Skin epidermis (tissue), 12 donors: ENCODE data around the gene CLDN5.

ENCODE experiments used
- H3K27ac ChIP-seq, 21 experiments: fragments of 200-600 bp; sonication (generic) in 11 of 21; one replicate each; pipeline ENCODE4 v1.5.0; 2020; ENCODE audit warnings: mild to moderate bottlenecking in 3 of 21, inconsistent platforms in 2 of 21, moderate library complexity in 2 of 21
- H3K4me3 ChIP-seq, 7 experiments: fragments of 200-600 bp; sonication (generic) in 2 of 7; one replicate each; pipeline ENCODE4 v1.5.0; 2020; ENCODE audit warnings: inconsistent platforms in 2 of 7, mild to moderate bottlenecking in 2 of 7, moderate library complexity in 1 of 7

Gene CLDN5

DNA sequence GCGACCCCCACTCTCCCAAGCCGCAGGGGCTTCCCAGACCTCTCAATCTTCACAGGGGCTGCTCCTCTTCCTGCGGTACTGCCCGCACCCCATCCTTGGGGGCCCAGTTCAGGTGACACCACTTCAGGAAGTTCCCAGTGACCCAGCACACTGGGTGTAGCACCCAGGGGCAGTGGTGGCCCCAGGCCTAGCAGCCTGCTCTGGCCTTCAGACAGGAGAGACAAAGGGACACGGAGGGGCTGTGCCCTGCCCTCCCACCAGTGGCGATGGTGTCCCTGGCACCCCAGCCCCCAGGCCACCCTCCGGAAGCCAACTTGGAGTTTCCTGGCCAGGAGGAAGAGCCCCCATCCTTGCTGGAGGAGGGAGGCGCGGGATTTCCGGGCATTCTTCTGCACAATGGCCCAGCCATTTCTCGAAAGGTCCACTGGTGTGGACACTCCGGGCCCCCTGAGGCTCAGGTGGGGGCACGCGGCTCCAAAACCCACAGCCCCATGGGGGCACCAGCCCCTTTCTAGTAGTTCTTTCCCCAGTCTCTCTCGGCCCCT is 978 bp upstream of the CLDN5 start:
- peak overlapping the region in 14 of 21 experiments; percentile 7 to 86 (median 58) for H3K27ac ChIP-seq

GRCh38 chr22:19523240-19524169 is 705 bp downstream of the CLDN5 start:
- H3K4me3 ChIP-seq = peak overlapping the region; percentile 19 to 37 (median 28)

More for the DNA sequence above, 978 bp upstream of the CLDN5 start:
- H3K4me3 ChIP-seq = peak overlapping the region in 2 of 7 experiments; percentile 8 to 32

GRCh38 chr22:19522881-19523239 is 1.4 kb downstream of the CLDN5 start:
- peak overlapping the region; percentile 19 to 37 (median 28) for H3K4me3 ChIP-seq

More at GRCh38 chr22:19523240-19524169, 705 bp downstream of the CLDN5 start:
- peak overlapping the region in 11 of 21 experiments; percentile 10 to 86 (median 58) for H3K27ac ChIP-seq

DNA sequence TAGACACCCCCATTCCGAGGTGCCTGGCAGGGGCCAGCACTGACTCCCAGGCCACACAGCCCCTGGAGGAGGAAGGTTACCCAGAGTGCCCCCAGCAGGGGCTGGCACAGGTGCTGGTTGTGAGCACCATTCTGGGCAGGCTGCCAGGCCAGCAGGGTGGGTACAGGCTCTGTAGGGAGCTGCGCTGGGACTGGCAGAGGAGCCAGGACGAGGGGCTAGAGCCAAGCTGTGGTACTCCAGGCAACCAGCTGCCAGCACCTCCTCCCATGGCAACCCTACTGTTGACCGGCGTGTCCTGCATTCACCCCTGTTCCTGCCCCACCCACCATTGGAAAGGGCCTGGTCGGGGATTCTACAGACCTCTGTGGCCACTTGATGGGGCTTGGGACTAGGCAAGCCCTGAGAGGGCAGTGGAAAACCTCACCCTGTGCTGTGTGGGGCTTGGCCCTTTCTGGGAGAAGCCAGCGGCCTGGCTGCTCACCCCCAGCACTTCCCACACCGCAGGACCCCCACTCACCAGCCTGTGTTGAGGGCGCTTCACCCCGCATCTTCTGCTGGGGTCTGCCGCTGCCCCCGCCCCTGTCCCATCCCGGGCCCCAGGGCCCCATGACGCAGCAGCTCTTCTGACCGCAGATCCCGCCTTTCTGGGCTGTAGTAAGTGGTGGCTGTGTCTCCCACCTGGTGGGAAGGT is 1.9 kb downstream of the CLDN5 start:
- H3K4me3 ChIP-seq = peak overlapping the region in 4 of 7 experiments; percentile 28 to 37 (median 30)
- peak overlapping the region in 8 of 21 experiments; percentile 10 to 86 (median 58) for H3K27ac ChIP-seq

More at GRCh38 chr22:19522881-19523239, 1.4 kb downstream of the CLDN5 start:
- peak overlapping the region in 9 of 21 experiments; percentile 10 to 86 (median 64) for H3K27ac ChIP-seq

GRCh38 chr22:19520566-19521305 is 3.5 kb downstream of the CLDN5 start:
- no peak overlapping the region for H3K4me3 ChIP-seq
- no peak overlapping the region for H3K27ac ChIP-seq

DNA sequence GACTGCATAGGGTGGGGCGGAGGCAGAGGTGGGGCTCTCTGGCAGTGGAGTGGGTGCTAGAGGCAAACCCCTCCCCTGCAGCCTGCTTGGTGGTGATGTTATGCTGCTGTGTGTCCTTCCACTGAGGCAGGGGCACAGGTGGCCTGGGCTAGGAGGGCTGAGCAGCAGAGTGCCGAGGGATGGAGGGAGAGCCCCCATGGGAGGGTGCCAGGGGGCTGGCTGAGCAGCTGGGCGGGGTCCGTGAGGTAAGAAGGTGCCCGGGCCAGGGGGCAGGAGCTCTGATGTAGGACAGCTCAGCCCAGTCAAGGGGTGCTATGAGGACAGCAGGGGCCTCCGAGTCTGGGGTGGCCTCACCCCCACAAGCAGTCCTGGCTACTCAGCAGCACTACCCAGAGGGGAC is 4.2 kb downstream of the CLDN5 start:
- no peak overlapping the region for H3K27ac ChIP-seq
- no peak overlapping the region for H3K4me3 ChIP-seq

DNA sequence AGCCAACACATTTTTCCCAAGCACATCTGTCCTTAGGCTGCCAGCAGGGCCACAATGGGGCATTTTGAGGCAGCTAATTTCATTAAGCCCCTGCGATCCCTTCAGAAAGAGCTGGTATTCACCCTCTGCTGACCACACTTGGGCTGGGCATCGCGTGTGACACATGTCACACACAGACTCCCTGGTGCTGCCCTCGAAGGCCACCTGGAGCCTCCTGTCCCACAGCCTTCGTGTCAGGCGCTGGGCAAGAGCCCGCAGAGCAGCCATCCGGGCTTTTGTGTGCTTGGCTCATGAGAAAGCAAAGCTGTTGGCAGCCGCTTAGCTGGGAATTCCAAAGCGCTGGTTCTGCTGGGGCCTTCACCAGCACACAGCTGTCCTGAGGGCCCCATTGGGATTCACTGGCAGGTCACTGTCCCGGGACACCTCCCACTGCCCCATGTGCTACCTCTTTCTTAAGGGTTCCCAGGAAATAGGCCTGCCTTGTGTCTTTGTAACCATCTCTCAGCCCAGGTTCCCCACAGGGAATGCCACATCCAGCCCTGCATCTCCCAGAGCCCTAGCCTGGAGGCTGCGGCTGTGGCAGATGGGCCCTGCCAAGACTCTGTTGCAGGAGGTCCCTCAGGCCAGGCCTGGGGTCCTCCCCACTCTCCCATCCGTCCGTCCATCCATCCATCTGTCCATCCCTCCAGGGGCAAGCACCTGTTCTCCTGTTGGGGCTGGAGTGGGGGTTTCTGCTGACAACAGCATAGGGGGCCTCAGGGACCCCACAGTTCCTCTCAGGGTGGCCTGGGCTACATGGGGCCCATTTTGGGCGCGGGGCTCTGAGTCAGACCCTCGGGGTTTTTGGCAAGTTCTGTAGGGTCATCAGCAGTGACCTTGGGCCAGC is 4.9 kb downstream of the CLDN5 start:
- Histone ChIP-seq H3K27ac (no peak overlapping the region), H3K4me3 (no peak overlapping the region)

GRCh38 chr22:19518635-19519034 is 5.6 kb downstream of the CLDN5 start:
- H3K27ac ChIP-seq = no peak overlapping the region
- no peak overlapping the region for H3K4me3 ChIP-seq

GRCh38 chr22:19517919-19518611 is 6.1 kb downstream of the CLDN5 start:
- H3K27ac ChIP-seq = no peak overlapping the region
- no peak overlapping the region for H3K4me3 ChIP-seq

- Histone ChIP-seq H3K4me3 (no peak overlapping the region), H3K27ac (no peak overlapping the region)
Measured at GRCh38 chr22:19517171-19517500, 7.1 kb downstream of the CLDN5 start.

DNA sequence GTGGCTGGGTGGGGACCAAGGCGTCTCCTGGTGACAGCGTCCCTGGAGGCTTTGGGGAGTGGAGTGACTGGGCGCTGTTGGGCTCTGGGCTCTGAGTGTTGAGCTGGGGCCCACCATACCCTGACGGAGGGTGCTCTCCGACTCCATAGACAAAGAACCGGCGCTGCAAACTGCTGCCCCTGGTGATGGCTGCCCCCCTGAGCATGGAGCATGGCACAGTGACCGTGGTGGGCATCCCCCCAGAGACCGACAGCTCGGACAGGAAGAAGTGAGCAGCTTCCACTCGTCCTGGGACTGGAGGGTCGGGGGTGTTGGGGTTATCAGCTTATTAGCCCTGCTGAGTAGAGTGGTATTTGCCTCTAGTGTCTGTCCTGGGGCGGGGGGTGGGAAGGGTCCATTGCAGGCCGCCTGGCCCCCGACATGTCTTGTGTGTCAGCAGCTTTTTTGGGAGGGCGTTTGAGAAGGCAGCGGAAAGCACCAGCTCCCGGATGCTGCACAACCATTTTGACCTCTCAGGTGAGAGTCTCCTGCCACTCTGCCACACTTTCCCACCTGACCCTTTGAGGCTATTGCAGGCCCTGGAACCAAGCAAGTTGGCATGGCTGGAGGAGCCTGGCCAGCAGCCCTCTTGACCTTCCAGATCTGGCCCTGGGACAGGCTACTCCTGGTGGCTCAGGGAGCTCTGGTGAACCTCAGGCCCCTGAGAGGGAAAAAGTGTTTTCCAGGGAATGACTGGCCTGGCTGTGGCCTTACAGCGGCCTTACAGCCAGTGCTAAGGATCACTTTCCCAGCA is 7.6 kb downstream of the CLDN5 start:
- H3K27ac ChIP-seq = no peak overlapping the region
- no peak overlapping the region for H3K4me3 ChIP-seq

DNA sequence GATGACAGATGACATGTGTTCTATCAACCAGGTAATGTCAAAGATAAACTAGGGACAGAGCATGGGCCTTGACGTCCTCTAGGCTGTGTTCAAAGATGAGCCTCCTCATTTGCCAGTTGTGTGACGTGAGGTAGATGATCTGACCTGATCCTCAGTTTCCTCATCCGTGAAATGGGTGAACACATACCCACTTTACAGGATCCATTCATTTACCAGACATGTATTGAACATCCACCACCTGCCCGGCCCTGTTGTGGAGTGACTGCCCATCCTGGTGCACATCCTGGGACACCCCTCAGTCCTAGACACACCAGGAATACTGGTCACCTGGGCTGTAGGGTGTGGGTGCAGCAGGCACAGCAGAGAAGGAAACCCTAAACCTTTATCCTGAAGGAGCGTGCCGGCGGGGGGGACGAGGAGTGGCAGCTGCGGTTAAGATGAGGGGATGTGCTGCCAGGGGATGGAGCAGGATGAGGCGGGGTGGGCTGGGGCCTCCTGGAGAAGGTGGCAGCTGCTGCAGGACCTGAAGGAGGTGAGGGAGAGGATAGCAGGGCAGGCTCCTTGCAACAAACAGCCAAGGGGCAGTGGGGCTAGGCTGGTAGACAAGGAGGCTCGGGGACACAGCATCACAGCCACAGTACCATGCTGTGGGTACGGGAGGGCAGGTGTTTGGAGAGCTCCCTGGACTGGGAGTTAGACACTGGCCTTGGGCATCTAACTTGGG is 8.4 kb downstream of the CLDN5 start:
- H3K4me3 ChIP-seq = no peak overlapping the region
- H3K27ac ChIP-seq = no peak overlapping the region

GRCh38 chr22:19514831-19515565 is 9.2 kb downstream of the CLDN5 start:
- no peak overlapping the region for H3K27ac ChIP-seq

DNA sequence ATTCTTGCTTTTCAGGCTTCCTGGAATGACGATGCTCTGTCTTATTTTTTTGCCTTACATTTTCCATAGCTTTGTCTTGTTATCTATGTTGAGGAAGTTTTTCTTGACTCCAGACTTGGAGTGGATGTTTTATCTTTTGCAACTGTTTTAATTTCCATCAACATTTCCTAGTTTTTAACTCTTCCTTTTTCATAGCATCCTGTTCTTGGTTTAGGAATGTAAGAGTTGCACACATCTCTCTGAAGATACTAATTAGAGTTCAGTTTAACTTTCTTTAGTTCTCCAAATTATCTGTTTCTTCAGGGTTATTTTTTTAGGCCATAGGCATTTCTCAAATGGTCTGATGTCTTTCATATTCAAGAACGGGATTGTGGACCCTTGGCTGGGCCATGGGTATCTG is 10.4 kb downstream of the CLDN5 start:
- H3K27ac ChIP-seq = no peak overlapping the region
- no peak overlapping the region for H3K4me3 ChIP-seq

More at GRCh38 chr22:19514831-19515565, 9.2 kb downstream of the CLDN5 start:
- H3K4me3 ChIP-seq = no peak overlapping the region

DNA sequence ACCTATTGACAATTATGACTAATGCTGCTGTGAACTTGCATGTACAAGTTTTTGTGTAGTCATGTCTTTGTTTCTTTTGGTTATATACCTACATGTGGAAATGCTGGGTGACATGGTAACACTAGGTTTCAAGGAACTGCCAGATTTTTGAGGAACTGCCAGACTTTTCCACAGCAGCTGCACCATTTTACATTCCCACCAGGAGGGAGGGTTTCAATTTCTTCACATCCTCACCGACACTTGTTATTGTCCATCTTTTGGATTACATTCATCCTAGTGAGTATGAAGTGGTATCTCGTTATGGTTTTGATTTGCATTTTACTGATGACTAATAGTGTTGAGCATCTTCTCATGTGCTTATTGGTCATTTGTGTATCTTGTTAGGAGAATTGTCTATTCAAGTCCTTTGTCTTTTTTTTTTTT is 13.3 kb downstream of the CLDN5 start:
- peak overlapping the region in 1 of 21 experiments; percentile 50 for H3K27ac ChIP-seq

DNA sequence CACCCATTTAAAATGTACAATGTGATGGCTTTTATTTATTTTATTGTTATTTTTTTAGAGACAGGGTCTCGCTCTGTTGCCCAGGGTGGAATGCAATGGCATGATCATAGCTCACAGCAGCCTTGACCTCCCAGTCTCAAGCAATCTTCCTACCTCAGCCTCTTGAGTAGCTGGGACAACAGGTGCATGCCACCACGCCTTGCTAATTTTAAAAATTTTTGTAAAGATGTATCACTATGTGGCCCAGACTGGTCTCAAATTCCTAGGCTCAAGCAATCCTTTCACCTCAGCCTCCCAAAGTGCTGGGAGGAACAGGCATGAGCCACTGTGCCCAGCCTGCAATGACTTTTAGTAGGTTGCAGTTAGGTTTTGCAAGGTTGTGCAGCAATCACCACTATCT is 14.3 kb downstream of the CLDN5 start:
- Histone ChIP-seq H3K4me3 (no peak overlapping the region), H3K27ac (peak overlapping the region in 1 of 21 experiments; percentile 50)

More for the DNA sequence above, 13.3 kb downstream of the CLDN5 start:
- no peak overlapping the region for H3K4me3 ChIP-seq
